Panc1 (cell line): ENCODE measurements around the gene TMEM43.

Source experiments
- POLR2AphosphoS5 ChIP-seq: IDR thresholded peaks from 2 replicates; pipeline ENCODE4 v1.6.1; 2012; ENCODE audit warnings: mild to moderate bottlenecking, low read depth, low read length, moderate library complexity
- SIN3A ChIP-seq: IDR thresholded peaks from 2 replicates; pipeline ENCODE4 v1.6.1; 2012; ENCODE audit warnings: low read depth, mild to moderate bottlenecking, low read length, moderate library complexity, borderline replicate concordance; ENCODE audit not compliant: insufficient read depth
- TF ChIP-seq, protein P1 (sequence below): fragments of 450-650 bp; IDR thresholded peaks from 2 replicates; pipeline ENCODE4 v1.5.1; 2017; ENCODE audit warnings: mild to moderate bottlenecking
- TF ChIP-seq, protein P2 (sequence below), 2 experiments: IDR thresholded peaks; 2 replicates each; pipeline ENCODE4 v1.6.1; 2011 to 2012; ENCODE audit warnings: low read depth in 2 of 2, control low read depth in 1 of 2, low read length in 1 of 2, mild to moderate bottlenecking in 1 of 2, moderate library complexity in 1 of 2; ENCODE audit not compliant: insufficient read depth in 1 of 2

- TF ChIP-seq, protein P1, sequence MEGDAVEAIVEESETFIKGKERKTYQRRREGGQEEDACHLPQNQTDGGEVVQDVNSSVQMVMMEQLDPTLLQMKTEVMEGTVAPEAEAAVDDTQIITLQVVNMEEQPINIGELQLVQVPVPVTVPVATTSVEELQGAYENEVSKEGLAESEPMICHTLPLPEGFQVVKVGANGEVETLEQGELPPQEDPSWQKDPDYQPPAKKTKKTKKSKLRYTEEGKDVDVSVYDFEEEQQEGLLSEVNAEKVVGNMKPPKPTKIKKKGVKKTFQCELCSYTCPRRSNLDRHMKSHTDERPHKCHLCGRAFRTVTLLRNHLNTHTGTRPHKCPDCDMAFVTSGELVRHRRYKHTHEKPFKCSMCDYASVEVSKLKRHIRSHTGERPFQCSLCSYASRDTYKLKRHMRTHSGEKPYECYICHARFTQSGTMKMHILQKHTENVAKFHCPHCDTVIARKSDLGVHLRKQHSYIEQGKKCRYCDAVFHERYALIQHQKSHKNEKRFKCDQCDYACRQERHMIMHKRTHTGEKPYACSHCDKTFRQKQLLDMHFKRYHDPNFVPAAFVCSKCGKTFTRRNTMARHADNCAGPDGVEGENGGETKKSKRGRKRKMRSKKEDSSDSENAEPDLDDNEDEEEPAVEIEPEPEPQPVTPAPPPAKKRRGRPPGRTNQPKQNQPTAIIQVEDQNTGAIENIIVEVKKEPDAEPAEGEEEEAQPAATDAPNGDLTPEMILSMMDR: no peak
- TF ChIP-seq POLR2AphosphoS5: no peak
- no peak for TF ChIP-seq SIN3A
- TF ChIP-seq, protein P2, sequence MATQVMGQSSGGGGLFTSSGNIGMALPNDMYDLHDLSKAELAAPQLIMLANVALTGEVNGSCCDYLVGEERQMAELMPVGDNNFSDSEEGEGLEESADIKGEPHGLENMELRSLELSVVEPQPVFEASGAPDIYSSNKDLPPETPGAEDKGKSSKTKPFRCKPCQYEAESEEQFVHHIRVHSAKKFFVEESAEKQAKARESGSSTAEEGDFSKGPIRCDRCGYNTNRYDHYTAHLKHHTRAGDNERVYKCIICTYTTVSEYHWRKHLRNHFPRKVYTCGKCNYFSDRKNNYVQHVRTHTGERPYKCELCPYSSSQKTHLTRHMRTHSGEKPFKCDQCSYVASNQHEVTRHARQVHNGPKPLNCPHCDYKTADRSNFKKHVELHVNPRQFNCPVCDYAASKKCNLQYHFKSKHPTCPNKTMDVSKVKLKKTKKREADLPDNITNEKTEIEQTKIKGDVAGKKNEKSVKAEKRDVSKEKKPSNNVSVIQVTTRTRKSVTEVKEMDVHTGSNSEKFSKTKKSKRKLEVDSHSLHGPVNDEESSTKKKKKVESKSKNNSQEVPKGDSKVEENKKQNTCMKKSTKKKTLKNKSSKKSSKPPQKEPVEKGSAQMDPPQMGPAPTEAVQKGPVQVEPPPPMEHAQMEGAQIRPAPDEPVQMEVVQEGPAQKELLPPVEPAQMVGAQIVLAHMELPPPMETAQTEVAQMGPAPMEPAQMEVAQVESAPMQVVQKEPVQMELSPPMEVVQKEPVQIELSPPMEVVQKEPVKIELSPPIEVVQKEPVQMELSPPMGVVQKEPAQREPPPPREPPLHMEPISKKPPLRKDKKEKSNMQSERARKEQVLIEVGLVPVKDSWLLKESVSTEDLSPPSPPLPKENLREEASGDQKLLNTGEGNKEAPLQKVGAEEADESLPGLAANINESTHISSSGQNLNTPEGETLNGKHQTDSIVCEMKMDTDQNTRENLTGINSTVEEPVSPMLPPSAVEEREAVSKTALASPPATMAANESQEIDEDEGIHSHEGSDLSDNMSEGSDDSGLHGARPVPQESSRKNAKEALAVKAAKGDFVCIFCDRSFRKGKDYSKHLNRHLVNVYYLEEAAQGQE (IDR thresholded peaks at IDR 0.05; ENCODE audit: insufficient read depth in 1 of 2, low read depth in 2 of 2, low read length in 1 of 2): no peak
Observed at GRCh38 chr3:14119651-14120050, 5.2 kb upstream of the TMEM43 start.
